ENCODE measurements around the gene IDS. TPM values are rescaled to one million over a fixed set of nuclear protein-coding genes. Genes with fewer than 3 reads are reported as not detected.
"Not testable (repeated sequence)": the region's sequence is repeated elsewhere in the genome, so short reads cannot be mapped to it uniquely, and the experiment has no call there.

The IDS gene, protein sequence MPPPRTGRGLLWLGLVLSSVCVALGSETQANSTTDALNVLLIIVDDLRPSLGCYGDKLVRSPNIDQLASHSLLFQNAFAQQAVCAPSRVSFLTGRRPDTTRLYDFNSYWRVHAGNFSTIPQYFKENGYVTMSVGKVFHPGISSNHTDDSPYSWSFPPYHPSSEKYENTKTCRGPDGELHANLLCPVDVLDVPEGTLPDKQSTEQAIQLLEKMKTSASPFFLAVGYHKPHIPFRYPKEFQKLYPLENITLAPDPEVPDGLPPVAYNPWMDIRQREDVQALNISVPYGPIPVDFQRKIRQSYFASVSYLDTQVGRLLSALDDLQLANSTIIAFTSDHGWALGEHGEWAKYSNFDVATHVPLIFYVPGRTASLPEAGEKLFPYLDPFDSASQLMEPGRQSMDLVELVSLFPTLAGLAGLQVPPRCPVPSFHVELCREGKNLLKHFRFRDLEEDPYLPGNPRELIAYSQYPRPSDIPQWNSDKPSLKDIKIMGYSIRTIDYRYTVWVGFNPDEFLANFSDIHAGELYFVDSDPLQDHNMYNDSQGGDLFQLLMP
- total RNA-seq: 10 to 100 TPM; 15.7 to 36.6 (median 25.5) TPM
- 10 to 100 TPM; 16.6 to 50.2 TPM for polyA plus RNA-seq

DNA sequence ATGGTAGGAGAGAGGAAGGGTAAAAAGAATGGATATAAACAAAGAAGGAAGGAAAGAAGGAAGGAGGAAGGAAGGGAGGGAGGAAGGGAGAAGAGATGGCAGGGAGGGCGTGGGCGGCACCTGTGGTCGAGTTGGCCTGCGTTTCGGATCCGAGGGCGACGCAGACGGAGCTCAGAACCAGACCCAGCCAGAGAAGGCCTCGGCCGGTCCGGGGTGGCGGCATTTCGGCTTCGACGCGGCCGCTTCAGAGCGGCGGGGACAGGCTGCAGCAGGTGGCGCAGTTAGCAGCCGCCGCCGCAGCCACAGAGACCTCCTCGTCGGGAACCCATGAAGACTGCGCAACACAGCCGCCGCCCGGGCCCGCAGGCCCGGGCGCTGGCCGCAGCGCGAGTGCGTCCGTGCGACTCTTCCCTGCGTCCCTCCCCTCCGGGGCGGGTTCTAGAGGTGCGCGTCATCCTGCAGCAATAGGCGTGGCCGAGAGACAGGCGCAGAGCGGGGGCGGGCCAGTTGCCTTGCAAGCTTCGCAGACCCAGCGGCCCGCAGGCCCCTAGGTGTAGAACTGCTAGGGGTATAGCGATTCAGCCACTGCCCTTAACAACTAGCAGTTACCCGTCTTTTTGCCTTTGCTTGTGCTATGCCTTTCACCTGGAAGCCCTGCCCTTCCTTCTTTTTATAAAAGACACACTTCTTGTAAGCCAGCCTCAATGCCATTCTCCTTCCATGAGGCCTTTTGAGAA is at the start of gene IDS:
TSS of gene IDS (minus strand) at position 392 of the 737 bp plus-strand sequence. CDS start at position 223, 169 bp downstream.
- ATAC-seq (peak; percentile 96 to 98 (median 96)), FAIRE-seq (peak; percentile 29)

DNA sequence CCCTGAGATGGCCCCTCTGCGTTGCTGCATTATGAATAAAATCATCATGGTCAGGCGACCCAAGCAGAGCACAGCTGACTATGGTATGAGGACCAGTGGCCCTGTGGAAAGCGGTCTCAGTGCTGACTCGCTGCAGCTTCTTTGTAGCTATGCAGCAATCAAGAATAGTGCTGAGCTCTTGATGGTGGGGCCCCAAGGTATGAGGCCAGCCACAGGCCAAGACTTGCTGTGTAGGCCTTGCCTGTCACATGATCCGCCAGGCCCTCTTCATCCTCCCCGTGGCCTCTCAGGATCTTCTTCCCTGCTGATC is 46.8 kb upstream of the IDS start:
- WGBS, 2 donors: 80 to 97% methylated on average over 1 to 2 of the region's 6 CpGs
- FAIRE-seq: not testable (repeated sequence)

More for the DNA sequence above, at the start of gene IDS:
- intact Hi-C loops (cut with DNase I): no loop called here
- TF ChIP-seq, protein P1, sequence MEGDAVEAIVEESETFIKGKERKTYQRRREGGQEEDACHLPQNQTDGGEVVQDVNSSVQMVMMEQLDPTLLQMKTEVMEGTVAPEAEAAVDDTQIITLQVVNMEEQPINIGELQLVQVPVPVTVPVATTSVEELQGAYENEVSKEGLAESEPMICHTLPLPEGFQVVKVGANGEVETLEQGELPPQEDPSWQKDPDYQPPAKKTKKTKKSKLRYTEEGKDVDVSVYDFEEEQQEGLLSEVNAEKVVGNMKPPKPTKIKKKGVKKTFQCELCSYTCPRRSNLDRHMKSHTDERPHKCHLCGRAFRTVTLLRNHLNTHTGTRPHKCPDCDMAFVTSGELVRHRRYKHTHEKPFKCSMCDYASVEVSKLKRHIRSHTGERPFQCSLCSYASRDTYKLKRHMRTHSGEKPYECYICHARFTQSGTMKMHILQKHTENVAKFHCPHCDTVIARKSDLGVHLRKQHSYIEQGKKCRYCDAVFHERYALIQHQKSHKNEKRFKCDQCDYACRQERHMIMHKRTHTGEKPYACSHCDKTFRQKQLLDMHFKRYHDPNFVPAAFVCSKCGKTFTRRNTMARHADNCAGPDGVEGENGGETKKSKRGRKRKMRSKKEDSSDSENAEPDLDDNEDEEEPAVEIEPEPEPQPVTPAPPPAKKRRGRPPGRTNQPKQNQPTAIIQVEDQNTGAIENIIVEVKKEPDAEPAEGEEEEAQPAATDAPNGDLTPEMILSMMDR (IDR thresholded peaks at IDR 0.05): no peak
- no peaks in the 10 kb centered on the region for H3K9me3 ChIP-seq
- peak; percentile 83 to 94 (median 88) for DNase-seq
- H3K27me3 ChIP-seq: peaks cover 0 to 4% (median 0%) of the 10 kb centered on the region in 4 donors
- 0 to 34% methylated on average over 39 to 54 of the region's 54 CpGs for WGBS, 2 donors
- H3K4me3 ChIP-seq: peak within 1 kb of the TSS; percentile 18 to 56 (median 39)
- peak within 1 kb of the TSS; percentile 41 to 79 (median 72) for H3K27ac ChIP-seq
- no peaks in the 10 kb centered on the region for H3K36me3 ChIP-seq
- H3K4me1 ChIP-seq: peaks cover 0 to 3% (median 0%) of the 10 kb centered on the region in 3 donors

DNA sequence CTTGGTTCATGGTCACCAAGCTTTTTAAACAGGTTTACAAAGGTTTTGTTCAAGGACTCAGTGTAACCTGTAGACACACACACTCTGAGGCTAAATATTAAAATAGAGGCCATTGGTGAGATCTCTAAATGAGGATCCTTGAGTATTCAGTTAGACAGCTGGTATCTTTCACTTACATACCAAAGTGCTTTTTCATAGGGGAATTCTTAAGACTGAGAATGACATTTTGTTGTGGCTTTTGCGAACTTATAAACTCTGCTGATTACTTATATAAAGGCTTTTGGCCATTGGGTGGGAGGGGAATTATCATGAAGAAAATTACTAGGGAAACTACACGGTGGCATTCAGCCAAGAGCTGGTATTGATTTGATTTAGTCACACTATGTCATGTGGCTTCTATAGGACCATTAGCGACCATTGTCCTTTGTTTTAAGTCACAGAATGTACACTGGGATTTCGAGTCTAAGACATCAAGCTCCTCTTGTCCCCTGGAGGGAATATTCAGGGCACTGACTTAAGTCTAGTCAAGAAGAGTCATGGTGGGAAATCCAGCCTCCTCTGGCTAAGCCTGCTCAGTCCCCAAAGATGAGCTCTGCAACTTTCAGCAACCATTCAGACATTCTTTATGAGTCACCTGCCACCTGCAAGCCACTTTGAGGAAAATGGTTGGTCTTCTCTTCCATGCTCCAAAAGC is 46.3 kb upstream of the IDS start:
- intact Hi-C loops (cut with DNase I); DNase-seq; H3K4me1 ChIP-seq; H3K4me3 ChIP-seq; H3K27ac ChIP-seq; H3K36me3 ChIP-seq; FAIRE-seq; H3K27me3 ChIP-seq; ATAC-seq; H3K9me3 ChIP-seq: not testable (repeated sequence)
- no CpG with 5 or more reads among the region's 4 CpGs for WGBS, 2 donors

More for the DNA sequence above, 46.8 kb upstream of the IDS start:
- H3K9me3 ChIP-seq; intact Hi-C loops (cut with DNase I); H3K4me1 ChIP-seq; H3K4me3 ChIP-seq; H3K27me3 ChIP-seq; H3K27ac ChIP-seq; H3K36me3 ChIP-seq; ATAC-seq: not testable (repeated sequence)
- peak in 1 of 6 donors; percentile 15 for DNase-seq

DNA sequence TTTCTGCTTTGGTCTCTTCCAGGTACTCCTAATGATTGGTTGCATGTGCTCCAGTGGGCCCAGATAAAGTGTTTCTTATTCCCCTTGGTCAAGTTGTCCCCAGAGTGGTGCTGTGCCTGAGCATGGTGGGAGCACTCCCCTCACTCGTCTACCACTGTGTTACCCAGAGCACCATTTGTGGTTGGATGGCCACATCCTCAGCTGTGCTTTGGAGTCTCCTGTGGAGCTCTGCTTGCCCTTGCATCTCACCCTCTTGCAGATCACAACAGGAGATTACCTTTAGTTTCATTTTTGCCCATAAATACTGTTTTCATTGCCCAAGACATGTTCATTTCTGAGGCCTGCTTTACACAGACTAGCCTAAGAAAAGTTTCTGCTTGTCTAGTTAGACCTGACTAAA is 45.3 kb upstream of the IDS start:
- H3K9me3 ChIP-seq; H3K36me3 ChIP-seq; FAIRE-seq; DNase-seq; H3K4me3 ChIP-seq; H3K4me1 ChIP-seq; H3K27ac ChIP-seq; ATAC-seq; H3K27me3 ChIP-seq; intact Hi-C loops (cut with DNase I): not testable (repeated sequence)
- WGBS, 2 donors: 86 to 100% methylated on average over 1 of the region's 1 CpG

DNA sequence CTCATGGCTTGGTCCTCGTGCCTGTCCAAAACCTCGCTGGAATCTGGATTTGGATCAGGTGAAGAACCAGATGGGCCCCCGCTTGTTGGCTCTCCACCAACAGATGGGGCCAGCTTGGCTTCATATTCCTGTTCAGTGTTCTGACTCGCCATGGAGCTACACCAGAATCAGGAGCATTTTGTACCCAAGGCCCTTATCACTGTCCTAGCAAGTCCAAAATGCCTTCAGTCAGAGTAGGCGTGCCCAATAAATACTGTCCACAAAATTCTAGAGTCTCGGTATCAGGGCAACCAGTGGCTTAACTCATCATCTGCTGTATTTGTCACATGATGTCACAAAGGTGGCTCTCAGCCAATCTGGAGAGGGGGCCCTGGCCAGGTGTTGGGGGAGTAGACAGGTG is 44.6 kb upstream of the IDS start, which contains the start of gene HSFX3:
TSS of gene HSFX3 (minus strand) at position 224 of the 400 bp plus-strand sequence. CDS start at position 152, 72 bp downstream.
- H3K27me3 ChIP-seq; H3K27ac ChIP-seq; FAIRE-seq; DNase-seq; H3K36me3 ChIP-seq; intact Hi-C loops (cut with DNase I); H3K9me3 ChIP-seq; H3K4me1 ChIP-seq; ATAC-seq; H3K4me3 ChIP-seq: not testable (repeated sequence)
- WGBS, 2 donors: 100% methylated on average over 1 of the region's 6 CpGs

DNA sequence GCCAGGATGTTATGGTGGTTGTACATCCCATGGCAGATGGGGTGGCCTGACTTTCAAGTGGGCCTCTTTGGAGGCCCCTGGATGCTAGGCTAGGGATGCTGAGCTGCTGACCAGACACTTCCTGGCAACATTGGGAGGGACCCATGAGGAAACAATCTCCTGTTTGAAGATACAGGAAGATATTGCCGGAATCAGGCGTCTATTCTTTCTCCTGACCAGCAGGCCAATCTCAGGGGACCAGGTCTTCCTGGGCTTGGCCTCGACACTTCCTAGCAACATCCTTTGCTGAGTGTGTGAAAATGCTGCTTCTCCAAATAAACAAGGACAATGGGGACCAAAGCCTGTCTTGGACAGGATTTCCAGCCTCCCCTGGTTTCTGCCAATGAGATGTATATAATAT is 42.7 kb upstream of the IDS start:
- H3K4me1 ChIP-seq; H3K36me3 ChIP-seq; H3K27me3 ChIP-seq; H3K4me3 ChIP-seq; FAIRE-seq; H3K9me3 ChIP-seq; ATAC-seq; H3K27ac ChIP-seq; DNase-seq; intact Hi-C loops (cut with DNase I): not testable (repeated sequence)
- WGBS, 2 donors: no CpG with 5 or more reads among the region's 3 CpGs

DNA sequence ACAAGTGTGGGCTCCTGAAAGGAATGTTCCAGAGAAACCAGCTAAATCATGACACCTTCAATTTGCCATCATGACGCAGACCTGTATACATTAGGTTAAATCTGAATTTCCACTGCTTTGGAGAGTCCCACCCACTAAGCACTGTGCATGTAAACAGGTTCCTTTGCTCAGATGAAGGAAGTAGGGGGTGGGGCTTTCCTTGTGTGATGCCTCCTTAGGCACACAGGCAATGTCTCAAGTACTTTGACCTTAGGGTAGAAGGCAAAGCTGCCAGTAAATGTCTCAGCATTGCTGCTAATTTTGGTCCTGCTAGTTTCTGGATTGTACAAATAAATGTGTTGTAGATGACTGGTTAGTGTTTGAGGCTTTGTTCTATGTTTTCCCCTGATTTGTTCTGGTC is 41.9 kb upstream of the IDS start:
- H3K27me3 ChIP-seq; H3K36me3 ChIP-seq; DNase-seq; H3K9me3 ChIP-seq; H3K27ac ChIP-seq; intact Hi-C loops (cut with DNase I); ATAC-seq; H3K4me3 ChIP-seq; H3K4me1 ChIP-seq: not testable (repeated sequence)
- WGBS, 2 donors: 67 to 100% methylated on average over 1 of the region's 1 CpG
- peak; percentile 32 for FAIRE-seq

DNA sequence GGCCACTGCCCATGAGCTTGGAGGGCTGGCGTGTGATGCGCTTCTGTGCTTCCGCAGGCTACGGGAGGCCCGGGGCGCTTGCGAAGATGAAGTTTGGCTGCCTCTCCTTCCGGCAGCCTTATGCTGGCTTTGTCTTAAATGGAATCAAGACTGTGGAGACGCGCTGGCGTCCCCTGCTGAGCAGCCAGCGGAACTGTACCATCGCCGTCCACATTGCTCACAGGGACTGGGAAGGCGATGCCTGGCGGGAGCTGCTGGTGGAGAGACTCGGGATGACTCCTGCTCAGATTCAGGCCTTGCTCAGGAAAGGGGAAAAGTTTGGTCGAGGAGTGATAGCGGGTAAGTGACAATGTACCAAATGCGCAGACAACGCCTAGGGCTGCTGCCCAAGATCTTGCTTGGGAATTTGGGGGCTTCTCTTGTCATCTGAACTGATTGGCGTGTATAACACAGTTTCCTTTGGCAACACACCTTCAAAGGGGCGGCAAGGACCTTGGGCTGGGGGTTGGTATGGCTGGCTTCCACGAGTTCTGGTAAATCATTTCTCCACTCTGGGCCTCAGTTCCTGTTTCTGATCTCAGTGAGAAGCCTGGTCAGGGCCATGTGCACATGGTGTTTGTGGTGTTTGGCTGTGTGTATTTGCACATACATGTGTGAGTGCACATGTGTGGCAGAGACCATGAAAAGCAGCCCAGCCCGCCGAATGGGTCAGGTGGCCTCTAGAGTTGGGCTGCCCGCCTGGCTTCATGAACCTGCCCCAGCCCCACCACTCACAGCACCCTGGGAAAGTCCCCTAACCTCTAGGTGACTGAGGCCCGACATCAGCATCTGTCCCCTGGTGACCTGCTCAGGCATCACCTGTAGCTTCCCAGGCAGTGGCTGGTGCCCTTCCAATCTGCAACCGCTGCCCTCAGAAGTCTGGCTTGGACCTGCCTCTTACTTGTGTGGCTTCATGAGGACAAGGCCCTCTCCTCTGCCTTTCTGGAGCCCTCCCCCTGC is 40.7 kb upstream of the IDS start:
- DNase-seq; FAIRE-seq; H3K4me1 ChIP-seq; intact Hi-C loops (cut with DNase I); ATAC-seq; H3K9me3 ChIP-seq; H3K27me3 ChIP-seq; H3K36me3 ChIP-seq; H3K4me3 ChIP-seq; H3K27ac ChIP-seq: not testable (repeated sequence)
- 65 to 84% methylated on average over 17 to 21 of the region's 29 CpGs for WGBS, 2 donors
